ENCODE measurements around the gene LCMT1.

- TF ChIP-seq MXD4 (CRISPR knock-in tag; IDR thresholded peaks at IDR 0.05; ENCODE audit: borderline replicate concordance) (no peak), ESRRA (CRISPR knock-in tag; IDR thresholded peaks at IDR 0.05; ENCODE audit: borderline replicate concordance) (no peak), CTCF (IDR thresholded peaks at IDR 0.05) (no peak), TCF7 (CRISPR knock-in tag; IDR thresholded peaks at IDR 0.05; ENCODE audit: low read depth) (no peak), USF2 (CRISPR knock-in tag; IDR thresholded peaks at IDR 0.05) (no peak), CREB1 (CRISPR knock-in tag; IDR thresholded peaks at IDR 0.05) (no peak), SP1 (CRISPR knock-in tag; conservative IDR thresholded peaks at IDR 0.05) (no peak), NR2C2 (CRISPR knock-in tag; IDR thresholded peaks at IDR 0.05) (no peak), MAX (CRISPR knock-in tag; IDR thresholded peaks at IDR 0.05) (no peak)
These were observed 44.3 kb downstream of the LCMT1 start for GRCh38 chr16:25155553-25156460.
